IPS-NIHi7 (cell line): Measurements from ENCODE around the gene EOLA2.
"Not testable (repeated sequence)": the region's sequence is repeated elsewhere in the genome, so short reads cannot be mapped to it uniquely, and the experiment has no call there.

Experiments
- DNase-seq: peaks from one replicate; pipeline ENCODE4 v3.0.0; 2012; ENCODE audit warnings: mixed read lengths; ENCODE audit errors: extremely low spot score

Gene EOLA2

GRCh38 chrX:149932970-149933369, 5.3 kb downstream of the EOLA2 start:
- not testable (repeated sequence) for DNase-seq

- not testable (repeated sequence) for DNase-seq
Observed at GRCh38 chrX:149932150-149932549, 6.1 kb downstream of the EOLA2 start.

DNA sequence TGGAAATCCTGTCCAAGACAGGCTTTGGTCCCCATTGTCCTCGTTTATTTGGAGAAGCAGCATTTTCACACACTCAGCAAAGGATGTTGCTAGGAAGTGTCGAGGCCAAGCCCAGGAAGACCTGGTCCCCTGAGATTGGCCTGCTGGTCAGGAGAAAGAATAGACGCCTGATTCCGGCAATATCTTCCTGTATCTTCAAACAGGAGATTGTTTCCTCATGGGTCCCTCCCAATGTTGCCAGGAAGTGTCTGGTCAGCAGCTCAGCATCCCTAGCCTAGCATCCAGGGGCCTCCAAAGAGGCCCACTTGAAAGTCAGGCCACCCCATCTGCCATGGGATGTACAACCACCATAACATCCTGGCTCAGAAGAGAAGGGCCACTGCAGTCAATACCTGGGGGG, 6.9 kb downstream of the EOLA2 start:
- not testable (repeated sequence) for DNase-seq

- not testable (repeated sequence) for DNase-seq
Observed at GRCh38 chrX:149929400-149929799, 8.9 kb downstream of the EOLA2 start, which contains the start of gene HSFX4. Gene HSFX4, plus strand, starts transcription at chrX:149929573. Its CDS starts 72 bp downstream, at chrX:149929645.

DNA sequence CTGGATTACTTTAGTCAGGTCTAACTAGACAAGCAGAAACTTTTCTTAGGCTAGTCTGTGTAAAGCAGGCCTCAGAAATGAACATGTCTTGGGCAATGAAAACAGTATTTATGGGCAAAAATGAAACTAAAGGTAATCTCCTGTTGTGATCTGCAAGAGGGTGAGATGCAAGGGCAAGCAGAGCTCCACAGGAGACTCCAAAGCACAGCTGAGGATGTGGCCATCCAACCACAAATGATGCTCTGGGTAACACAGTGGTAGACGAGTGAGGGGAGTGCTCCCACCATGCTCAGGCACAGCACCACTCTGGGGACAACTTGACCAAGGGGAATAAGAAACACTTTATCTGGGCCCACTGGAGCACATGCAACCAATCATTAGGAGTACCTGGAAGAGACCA, 9.7 kb downstream of the EOLA2 start:
- DNase-seq: not testable (repeated sequence)

DNA sequence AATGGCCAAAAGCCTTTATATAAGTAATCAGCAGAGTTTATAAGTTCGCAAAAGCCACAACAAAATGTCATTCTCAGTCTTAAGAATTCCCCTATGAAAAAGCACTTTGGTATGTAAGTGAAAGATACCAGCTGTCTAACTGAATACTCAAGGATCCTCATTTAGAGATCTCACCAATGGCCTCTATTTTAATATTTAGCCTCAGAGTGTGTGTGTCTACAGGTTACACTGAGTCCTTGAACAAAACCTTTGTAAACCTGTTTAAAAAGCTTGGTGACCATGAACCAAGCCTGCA, 10.4 kb downstream of the EOLA2 start:
- not testable (repeated sequence) for DNase-seq

GRCh38 chrX:149927245-149927963, 10.9 kb downstream of the EOLA2 start:
- DNase-seq: not testable (repeated sequence)

GRCh38 chrX:149924434-149924833, 13.9 kb downstream of the EOLA2 start:
- DNase-seq: not testable (repeated sequence)

GRCh38 chrX:149923836-149924235, 14.5 kb downstream of the EOLA2 start:
- DNase-seq: not testable (repeated sequence)

DNA sequence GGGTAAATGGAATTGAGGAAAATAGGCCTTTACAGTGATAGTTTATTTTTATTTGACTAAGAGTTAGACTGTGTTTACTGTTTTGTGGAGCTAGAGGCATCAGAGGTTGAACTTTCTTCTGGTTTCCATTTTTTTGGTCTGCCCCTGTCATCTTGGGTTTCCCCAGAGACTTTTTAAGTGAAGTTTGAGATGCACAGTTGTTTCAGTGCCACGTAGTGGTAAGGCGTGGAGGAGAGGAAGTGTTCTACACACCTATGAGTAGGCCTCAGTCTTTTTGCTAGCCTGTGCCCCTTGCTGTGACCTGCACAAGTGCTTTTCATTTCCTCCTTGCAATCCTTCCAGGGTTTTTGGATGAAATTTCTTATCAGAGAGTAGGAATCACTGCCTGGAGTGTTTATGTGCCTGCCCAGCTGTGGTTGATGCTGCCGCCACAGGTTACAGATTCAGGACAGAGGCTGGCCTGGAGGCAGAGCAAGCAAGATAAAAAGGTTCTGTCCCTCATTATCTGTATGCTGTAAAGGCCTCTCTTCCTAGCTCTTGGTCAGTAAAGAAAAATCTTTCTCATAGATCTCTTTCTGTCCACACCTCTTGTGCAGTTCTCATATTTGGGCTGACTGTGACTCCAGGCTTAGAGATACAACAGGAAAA, 21.4 kb downstream of the EOLA2 start:
- DNase-seq: no peak

DNA sequence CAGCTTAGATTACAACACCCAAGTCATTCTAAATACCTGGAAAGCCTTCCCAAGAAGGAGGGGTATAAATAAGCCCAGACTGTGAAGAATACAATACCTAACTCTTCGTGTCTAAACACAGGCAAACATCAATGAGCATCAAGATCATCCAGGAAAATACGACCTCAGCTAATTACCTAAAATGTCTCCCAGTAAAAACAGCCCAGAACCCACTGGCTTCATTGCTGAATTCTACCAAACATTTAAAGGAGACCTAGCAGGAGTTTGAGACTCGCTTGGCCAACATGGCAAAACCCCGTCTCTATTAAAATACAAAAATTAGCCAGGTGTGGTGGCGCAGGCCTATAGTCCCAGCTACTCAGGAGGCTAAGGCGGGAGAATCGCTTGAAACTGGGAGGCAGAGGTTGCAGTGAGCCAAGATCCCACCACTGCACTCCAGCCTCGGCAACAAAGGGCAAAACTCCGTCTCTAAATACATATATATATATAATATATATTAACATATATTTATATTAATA, 28.1 kb downstream of the EOLA2 start:
- DNase-seq: no peak

GRCh38 chrX:149909324-149910177, 28.7 kb downstream of the EOLA2 start:
- no peak for DNase-seq

GRCh38 chrX:149908727-149909126, 29.6 kb downstream of the EOLA2 start:
- DNase-seq: no peak

DNA sequence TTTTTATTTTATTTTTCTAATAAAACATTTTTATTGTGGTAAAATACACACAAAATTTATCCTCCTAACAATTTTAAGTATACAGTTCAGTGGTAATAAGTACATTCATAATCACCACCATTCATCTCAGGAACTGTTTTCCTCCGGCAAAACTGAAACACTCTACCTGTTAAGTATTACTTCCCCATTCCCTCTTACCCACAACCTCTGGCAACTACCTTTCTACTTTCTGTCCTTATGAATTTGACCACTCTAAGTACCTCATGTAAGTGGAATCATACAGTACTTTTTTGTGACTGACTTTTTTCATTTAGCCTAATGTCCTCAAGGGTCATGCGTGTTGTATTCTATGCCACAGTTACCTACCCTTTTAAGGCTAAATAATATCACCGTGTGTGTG, 30.0 kb downstream of the EOLA2 start:
- no peak for DNase-seq

GRCh38 chrX:149903889-149904748, 34.2 kb downstream of the EOLA2 start:
- DNase-seq: peak; percentile 35

GRCh38 chrX:149898554-149898953, 39.7 kb downstream of the EOLA2 start:
- DNase-seq: no peak

DNA sequence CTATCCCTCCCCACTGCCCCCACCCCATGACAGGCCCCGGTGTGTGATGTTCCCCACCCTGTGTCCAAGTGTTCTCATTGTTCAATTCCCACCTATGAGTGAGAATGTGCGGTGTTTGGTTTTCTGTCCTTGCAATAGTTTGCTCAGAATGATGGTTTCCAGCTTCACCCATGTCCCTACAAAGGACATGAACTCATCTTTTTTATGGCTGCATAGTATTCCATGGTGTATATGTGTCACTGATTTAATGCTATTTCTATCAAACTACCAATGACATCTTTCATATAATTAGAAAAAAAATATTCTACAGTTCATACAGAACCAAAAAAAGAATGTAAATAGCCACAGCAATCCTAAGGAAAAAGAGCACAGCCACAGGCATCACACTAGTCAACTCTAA, 47.5 kb downstream of the EOLA2 start:
- DNase-seq: not testable (repeated sequence)
